HL-60 (cell line): ENCODE results near the gene MAJIN.

Source experiments
- GABPA ChIP-seq: IDR thresholded peaks from 2 replicates; pipeline ENCODE4 v1.6.1; 2012; ENCODE audit warnings: low read depth
- POLR2AphosphoS5 ChIP-seq: IDR thresholded peaks from 2 replicates; pipeline ENCODE4 v1.6.1; 2012; ENCODE audit warnings: low read depth
- SPI1 ChIP-seq: IDR thresholded peaks from 2 replicates; pipeline ENCODE4 v1.6.1; 2012; ENCODE audit warnings: low read depth, mild to moderate bottlenecking, borderline replicate concordance
- TF ChIP-seq, protein P1 (sequence below): IDR thresholded peaks from one replicate; pipeline ENCODE4 v1.5.1; 2011; ENCODE audit warnings: low read length, control low read depth, inconsistent platforms; ENCODE audit not compliant: insufficient read depth
- TF ChIP-seq, protein P2 (sequence below): IDR thresholded peaks from 2 replicates; pipeline ENCODE4 v1.6.1; 2012; ENCODE audit warnings: low read depth; ENCODE audit not compliant: insufficient replicate concordance

- TF ChIP-seq, protein P1, sequence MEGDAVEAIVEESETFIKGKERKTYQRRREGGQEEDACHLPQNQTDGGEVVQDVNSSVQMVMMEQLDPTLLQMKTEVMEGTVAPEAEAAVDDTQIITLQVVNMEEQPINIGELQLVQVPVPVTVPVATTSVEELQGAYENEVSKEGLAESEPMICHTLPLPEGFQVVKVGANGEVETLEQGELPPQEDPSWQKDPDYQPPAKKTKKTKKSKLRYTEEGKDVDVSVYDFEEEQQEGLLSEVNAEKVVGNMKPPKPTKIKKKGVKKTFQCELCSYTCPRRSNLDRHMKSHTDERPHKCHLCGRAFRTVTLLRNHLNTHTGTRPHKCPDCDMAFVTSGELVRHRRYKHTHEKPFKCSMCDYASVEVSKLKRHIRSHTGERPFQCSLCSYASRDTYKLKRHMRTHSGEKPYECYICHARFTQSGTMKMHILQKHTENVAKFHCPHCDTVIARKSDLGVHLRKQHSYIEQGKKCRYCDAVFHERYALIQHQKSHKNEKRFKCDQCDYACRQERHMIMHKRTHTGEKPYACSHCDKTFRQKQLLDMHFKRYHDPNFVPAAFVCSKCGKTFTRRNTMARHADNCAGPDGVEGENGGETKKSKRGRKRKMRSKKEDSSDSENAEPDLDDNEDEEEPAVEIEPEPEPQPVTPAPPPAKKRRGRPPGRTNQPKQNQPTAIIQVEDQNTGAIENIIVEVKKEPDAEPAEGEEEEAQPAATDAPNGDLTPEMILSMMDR: no peak
- TF ChIP-seq GABPA (no peak), POLR2AphosphoS5 (no peak), SPI1 (no peak)
- TF ChIP-seq, protein P2, sequence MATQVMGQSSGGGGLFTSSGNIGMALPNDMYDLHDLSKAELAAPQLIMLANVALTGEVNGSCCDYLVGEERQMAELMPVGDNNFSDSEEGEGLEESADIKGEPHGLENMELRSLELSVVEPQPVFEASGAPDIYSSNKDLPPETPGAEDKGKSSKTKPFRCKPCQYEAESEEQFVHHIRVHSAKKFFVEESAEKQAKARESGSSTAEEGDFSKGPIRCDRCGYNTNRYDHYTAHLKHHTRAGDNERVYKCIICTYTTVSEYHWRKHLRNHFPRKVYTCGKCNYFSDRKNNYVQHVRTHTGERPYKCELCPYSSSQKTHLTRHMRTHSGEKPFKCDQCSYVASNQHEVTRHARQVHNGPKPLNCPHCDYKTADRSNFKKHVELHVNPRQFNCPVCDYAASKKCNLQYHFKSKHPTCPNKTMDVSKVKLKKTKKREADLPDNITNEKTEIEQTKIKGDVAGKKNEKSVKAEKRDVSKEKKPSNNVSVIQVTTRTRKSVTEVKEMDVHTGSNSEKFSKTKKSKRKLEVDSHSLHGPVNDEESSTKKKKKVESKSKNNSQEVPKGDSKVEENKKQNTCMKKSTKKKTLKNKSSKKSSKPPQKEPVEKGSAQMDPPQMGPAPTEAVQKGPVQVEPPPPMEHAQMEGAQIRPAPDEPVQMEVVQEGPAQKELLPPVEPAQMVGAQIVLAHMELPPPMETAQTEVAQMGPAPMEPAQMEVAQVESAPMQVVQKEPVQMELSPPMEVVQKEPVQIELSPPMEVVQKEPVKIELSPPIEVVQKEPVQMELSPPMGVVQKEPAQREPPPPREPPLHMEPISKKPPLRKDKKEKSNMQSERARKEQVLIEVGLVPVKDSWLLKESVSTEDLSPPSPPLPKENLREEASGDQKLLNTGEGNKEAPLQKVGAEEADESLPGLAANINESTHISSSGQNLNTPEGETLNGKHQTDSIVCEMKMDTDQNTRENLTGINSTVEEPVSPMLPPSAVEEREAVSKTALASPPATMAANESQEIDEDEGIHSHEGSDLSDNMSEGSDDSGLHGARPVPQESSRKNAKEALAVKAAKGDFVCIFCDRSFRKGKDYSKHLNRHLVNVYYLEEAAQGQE: no peak
These were observed 17.5 kb upstream of the MAJIN start for GRCh38 chr11:64989416-64989815.
